GM20431 (cell line): ENCODE measurements around the gene SRSF2.
"Not testable (repeated sequence)": the region's sequence is repeated elsewhere in the genome, so short reads cannot be mapped to it uniquely, and the experiment has no call there.

ENCODE experiments used
- in situ Hi-C: fragments of 300-500 bp; cut with MseI, MboI; formaldehyde crosslinking; loops from one replicate; pipeline ENCODE4 v1.15.0; 2020; ENCODE audit warnings: low sequenced_read_pairs; ENCODE audit not compliant: unreplicated experiment

Gene SRSF2

DNA sequence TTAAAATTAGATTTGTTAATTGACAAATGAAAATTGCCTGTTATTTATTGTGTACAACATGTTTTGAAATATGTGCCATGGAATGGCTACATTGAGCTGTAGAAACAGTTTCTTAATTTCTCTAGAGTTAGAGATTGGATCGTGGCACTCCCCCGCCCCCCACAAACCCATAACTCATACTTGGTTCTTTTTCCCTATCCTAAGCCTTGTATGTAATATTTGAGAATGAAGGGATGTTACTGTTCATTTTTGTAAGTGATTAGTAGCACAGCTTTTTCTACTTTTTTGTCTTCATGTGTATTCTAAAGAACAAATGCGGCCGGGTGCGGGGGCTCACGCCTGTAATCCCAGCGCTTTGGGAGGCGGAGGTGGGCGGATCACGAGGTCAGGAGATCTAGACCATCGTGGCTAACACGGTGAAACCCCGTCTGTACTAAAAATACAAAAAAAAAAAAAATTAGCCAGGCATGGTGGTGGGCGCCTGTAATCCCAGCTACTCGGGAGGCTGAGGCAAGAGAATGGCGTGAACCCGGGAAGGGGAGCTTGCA, 2.5 kb upstream of the SRSF2 start:
- in situ Hi-C loops = not testable (repeated sequence)

GRCh38 chr17:76738468-76738850, 1.3 kb upstream of the SRSF2 start:
- in situ Hi-C loops = no loop called here

- in situ Hi-C loops = no loop called here
Measured at GRCh38 chr17:76737676-76738467, 741 bp upstream of the SRSF2 start, which contains the start of gene MFSD11. Gene MFSD11, plus strand, starts transcription at chr17:76738119. Its CDS starts 234 bp downstream, at chr17:76738353.

DNA sequence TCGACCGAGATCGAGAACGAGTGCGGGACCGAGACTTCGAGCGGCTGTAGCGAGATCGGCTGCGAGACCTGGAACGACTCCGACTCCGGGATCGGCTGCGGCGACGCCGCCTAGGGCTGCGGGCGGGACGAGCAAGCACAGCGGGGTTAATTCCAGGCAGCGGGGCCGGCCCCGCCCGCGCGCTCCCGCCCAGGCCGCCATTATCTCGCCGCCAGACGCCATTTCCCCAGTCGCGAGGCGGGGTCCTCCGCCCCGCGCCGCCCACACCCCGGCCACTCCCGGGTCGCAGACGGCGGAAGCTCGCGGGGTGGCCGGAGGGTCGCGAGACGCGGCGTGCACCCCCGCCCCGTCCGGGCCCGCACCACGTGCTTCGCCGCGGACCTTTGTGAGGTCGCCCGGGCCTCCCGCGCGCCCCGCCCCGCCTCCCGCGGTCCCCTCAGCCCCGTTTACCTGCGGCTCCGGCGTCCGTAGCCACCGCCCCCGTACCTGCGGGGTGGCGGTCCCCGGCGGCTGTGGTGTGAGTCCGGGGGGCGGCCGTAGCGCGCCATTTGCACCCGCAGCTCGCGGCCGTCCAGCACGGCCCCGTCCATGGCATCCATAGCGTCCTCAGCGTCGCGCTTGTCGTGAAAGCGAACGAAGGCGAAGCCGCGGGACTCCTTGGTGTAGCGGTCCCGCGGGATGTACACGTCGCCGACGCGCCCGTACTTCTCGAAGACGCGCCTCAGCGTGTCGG, 616 bp downstream of the SRSF2 start:
- in situ Hi-C loops = no loop called here

DNA sequence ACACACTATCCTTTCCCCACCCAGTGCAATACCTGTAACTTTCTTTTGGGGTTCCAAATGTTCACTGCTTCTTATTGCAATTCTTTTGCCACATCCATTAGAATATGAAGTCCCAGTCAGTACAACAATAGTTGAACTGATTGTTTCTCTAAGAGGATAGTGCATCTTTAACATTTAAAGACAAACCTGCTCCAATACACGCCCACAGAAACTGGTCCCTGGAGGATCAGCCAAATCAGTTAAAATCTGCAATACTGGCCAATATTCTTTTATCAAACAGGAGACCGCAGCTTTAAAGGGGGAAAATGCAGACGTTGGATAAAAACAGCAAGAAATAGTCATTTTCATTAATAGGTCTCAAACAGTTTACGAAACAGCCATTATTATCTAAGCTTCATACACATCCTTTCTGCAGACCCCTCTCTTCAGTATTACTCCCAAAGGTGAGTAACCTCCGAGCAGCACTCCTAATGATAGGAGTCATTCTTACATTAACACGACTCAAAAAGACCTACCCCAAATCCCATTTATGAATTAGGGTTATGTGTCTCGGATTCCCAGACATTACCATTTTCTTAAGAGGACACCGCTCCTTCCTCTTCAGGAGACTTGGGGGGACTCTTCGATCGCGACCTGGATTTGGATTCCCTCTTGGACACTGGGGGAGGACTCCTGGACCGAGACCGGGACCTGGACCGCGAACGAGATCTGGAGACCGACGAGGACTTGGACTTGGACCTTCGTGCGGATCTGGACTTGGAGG, 1.4 kb downstream of the SRSF2 start:
- in situ Hi-C loops = no loop called here

- in situ Hi-C loops = no loop called here
Measured at GRCh38 chr17:76735006-76735405, 2.1 kb downstream of the SRSF2 start.

- in situ Hi-C loops = no loop called here
Measured at GRCh38 chr17:76734080-76734840, 2.9 kb downstream of the SRSF2 start.

GRCh38 chr17:76733618-76733957, 3.5 kb downstream of the SRSF2 start:
- in situ Hi-C loops = no loop called here

GRCh38 chr17:76732734-76733617, 4.2 kb downstream of the SRSF2 start:
- in situ Hi-C loops = no loop called here

- in situ Hi-C loops = not testable (repeated sequence)
Measured at GRCh38 chr17:76731800-76732733, 5.1 kb downstream of the SRSF2 start.

GRCh38 chr17:76727745-76728456, 9.2 kb downstream of the SRSF2 start:
- in situ Hi-C loops = no loop called here

DNA sequence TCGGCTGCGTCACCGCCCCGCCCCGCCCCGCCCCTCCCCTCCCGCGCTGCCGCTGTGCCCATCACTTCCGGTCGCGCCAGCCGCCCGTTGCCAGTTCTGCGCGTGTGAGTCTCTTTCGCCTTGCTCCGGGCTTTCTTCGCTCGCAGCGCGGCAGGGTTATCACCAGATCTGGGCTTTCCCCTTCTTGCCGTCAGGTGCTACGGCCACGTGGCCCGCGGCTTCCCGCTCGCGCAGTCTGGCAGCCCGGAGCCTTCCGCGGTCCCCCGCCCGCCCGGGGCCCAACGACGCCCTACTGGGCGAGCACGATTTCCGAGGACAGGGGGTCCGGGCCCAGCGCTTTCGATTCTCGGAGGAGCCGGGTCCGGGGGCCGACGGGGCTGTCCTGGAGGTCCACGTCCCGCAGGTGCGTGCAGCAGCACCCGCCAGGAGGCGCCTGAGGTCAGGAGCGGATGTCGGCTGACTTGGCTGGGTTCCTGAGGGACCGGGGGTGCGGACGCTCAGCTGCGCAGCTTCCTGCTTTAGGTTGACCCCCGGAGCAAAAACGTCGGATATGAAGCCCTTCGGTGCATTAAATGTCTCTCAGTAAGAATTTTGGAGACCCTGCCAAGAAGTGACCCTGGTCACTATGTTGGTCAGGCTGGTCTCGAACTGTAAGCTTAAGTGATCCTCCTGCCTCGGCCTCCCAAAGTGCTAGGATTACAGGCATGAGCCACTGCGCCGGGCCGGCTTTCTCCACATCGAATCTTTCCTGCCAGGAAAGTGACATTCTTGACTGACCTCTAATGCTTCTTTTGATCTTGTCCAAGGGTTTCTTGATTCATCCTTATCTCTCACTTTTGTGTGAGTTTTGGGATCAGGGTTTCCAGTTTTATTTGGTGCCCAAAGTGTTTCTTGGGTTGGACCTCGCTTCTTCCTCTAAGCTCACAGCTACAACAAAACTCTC, 10.1 kb downstream of the SRSF2 start, which contains the start of gene METTL23:
TSS of gene METTL23 (plus strand) at position 64 of the 943 bp plus-strand sequence. CDS start 2,872 bp downstream, outside the sequence.
- in situ Hi-C loops = no loop called here

GRCh38 chr17:76726231-76726775, 10.8 kb downstream of the SRSF2 start, which contains the start of gene JMJD6:
Gene JMJD6, minus strand, starts transcription at chr17:76726606. Its CDS starts 131 bp downstream, at chr17:76726475.
- in situ Hi-C loops = no loop called here

DNA sequence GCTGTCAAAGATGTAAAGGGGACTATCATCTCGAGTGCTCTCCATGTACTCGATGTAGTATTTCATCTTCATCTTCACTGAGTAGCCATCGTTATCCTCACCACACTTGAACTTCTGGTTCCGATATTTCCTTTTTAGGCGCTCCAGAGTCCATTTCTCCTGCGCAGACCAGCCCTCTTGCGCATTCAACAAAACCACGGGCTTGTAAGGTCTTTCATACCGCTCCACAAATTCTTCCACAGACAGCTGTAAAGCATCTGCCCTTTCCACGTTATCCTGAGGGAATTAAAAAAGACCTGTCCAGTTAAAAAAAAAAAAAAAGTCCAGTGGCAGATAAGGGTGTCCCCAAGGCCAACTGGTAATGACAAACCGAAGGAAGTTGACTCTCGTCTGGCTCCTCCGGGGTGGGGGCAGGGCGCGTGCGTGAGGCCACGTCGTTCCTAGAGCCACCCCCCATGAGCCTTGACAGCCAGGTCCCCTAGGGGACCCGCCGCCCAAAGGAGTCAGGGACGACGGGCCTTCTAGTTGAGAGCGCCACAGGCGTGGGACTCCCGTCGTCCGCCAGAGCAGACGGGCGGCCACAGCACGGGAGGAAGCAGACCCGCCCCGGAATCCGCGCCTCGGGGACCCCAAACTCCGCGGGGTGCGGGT, 11.4 kb downstream of the SRSF2 start:
- in situ Hi-C loops = no loop called here

- in situ Hi-C loops = no loop called here
Measured at GRCh38 chr17:76723812-76724211, 13.3 kb downstream of the SRSF2 start.
